Kasumi-1 (cell line): ENCODE results near the gene ERVH48-1.
"Not testable (repeated sequence)": the region's sequence is repeated elsewhere in the genome, so short reads cannot be mapped to it uniquely, and the experiment has no call there.

Source experiments
- DNase-seq, 2 experiments: peaks; one replicate each; lab custom pipeline; 2025; lab: John Stamatoyannopoulos, UW

The ERVH48-1 gene

DNA sequence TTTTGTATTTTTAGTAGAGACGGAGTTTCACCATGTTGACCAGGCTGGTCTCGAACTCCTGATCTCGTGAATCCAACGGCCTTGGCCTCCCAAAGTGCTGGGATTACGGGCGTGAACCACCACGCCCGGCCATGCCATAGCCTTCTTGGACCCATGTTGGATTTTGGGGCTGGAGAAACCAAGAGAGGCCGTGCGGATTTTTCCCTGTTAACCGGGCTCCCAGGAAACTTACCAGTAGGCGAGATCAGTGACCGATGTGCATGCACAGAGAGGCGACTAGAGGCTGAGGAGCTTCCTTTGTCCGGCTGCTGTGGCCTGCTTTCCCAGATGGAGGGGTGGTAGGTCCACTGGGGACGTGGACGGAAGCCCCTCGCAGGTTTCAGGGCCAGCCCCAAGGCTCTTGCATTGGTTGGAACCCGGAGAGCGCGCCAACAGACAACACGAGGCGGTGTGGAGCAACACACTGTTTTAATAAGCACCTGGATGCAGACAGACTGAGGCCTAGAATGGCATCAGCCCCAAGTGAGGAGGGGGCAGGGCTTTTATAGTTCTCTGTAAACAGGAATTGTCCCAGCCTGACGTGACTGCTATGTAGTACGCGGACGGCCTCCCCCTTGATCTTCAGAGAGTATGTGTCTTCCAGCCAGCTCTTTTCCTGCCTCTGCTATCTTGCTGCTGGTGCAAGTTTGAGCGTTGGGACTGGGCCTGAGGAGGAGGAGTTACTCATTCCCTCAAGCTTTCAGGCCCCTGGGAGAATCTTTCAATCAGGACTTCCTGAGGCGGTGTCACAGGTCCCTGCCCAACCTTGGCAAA, at the start of gene ERVH48-1:
TSS of gene ERVH48-1 (minus strand) at position 517 of the 813 bp plus-strand sequence. CDS start 6,624 bp downstream, outside the sequence.
- no peak for DNase-seq

DNA sequence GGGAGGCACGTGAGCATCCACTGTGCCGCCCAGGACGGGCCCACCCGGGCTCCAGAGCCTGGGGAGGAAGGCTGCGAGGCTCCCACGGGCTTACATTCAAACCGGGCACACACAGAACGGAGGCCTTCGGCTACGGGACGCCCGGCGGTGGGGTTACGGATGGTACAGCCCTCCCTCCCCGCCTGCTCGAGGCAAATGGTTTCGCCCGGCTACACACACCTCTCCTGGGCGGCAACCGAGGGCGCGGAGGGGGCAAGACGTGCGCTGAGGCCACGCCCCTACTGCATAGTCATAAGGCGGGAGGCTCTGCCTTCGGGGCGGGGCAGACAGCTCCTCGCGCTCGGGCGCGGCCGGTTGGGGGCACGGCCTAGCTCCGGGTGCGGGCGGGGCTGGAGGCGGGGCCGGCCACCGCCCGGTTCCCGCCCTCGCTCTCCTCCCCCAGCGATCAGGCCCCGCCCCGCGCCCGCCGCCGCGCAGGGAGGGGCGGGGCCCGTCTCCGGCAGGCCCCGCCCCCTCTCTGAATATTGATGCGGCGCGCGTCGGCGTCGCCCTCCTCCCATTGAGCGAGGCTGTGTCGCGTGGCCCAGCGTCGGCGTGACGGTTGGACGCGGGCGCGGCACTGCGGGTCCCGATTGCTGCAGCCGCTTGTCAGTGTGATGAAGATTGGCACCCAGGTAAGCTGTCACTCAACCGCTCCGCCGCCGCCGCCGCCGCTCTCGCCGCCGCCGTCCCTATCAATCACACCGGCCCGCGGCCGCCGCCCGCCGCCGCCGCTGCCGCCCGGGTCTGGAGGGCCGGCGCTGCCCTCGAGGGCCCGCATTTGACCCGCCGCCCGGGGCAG, 48.8 kb upstream of the ERVH48-1 start, which contains the start of gene PKNOX1:
TSS of gene PKNOX1 (plus strand) at position 572 of the 841 bp plus-strand sequence. CDS start 29,820 bp downstream, outside the sequence.
- DNase-seq, result peak; percentile 97

- no peak for DNase-seq
Observed at GRCh38 chr21:42973309-42973990, 48.0 kb upstream of the ERVH48-1 start.

GRCh38 chr21:42971897-42972275, 46.5 kb upstream of the ERVH48-1 start:
- no peak for DNase-seq

DNA sequence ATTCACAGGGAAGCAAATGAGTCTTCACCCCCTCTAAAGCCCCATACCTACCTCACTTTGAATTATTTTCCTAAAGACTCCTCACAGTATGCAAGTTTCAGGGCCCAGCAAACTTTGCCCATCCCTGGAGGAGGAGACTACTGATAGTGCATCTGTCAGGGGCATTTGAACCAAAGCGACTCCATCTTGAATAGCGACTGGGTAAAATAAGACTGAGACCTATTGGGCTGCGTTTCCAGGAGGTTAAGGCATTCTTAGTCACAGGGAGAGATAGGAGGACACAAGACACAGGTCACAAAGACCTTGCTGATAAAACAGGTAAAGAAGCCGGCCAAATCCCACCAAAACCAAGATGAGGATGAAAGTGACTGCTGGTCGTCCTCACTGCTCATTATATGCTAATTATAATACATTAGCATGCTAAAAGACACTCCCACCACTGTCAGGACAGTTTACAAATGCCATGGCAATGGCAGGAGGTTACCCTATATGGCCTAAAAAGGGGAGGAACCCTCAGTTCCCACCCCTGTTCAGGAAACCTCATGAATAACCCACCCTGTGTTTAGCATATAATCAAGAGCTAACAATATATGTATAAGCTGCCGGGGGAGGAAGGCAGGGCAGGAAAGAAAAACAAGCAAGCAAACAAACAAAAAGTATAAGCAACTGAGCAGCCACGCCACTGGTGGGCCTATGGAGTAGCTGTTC, 45.7 kb upstream of the ERVH48-1 start:
- DNase-seq, result no peak

DNA sequence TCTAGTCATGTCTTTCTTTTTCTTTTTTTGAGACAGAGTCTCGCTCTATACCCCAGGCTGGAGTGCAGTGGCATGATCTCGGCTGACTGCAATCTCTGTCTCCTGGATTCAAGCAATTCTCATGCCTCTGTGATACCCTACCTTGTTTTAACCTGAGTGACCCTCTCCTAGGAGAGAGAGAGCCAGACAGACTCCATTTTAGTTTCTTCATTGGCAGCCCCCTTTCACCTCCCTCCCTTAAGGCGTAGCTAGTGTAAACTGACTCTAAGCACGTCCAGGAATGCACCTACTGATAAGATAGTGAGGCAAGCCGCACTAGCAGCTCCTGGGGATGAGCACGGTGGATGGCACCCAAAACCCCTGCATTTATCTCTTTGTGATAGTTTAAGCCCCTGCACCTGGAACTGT, 43.8 kb upstream of the ERVH48-1 start:
- DNase-seq, result no peak

- not testable (repeated sequence) for DNase-seq
Observed at GRCh38 chr21:42967616-42968015, 42.2 kb upstream of the ERVH48-1 start.

GRCh38 chr21:42965211-42965560, 39.8 kb upstream of the ERVH48-1 start:
- DNase-seq, result no peak

GRCh38 chr21:42964546-42965210, 39.2 kb upstream of the ERVH48-1 start:
- no peak for DNase-seq

GRCh38 chr21:42964086-42964485, 38.7 kb upstream of the ERVH48-1 start:
- no peak for DNase-seq

DNA sequence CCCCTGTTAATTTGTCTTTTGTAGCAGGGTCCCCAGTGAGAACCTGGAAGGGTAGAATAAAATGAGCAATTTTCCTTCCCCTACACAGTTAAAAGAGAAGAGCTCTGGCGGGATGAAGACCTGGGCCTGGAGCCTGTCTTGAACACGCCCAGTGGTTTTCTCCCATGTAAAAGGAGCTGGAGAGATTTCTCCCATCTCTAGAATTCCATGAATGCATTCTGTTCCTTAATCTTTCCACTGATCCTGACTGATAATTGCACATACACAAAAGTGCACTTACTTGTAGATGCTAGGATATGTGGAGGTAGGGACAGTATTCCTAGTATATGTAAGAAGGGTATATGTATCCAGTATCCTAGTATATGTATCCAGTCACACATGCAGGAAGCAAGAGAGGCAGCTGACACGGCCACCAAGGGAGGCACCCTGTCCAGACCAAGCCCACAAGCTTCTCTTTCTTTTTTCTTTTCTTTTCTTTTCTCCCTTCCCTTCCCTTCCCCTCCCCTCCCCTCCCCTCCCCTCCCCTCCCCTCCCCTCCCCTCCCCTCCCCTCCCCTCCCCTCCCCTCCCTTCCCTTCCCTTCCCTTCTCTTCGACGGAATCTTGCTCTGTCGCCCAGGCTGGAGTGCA, 37.1 kb upstream of the ERVH48-1 start:
- DNase-seq, result no peak

GRCh38 chr21:42959728-42960127, 34.3 kb upstream of the ERVH48-1 start:
- DNase-seq, result no peak

GRCh38 chr21:42958122-42958521, 32.7 kb upstream of the ERVH48-1 start:
- DNase-seq, result not testable (repeated sequence)

GRCh38 chr21:42956824-42957630, 31.6 kb upstream of the ERVH48-1 start:
- DNase-seq, result no peak

- not testable (repeated sequence) for DNase-seq
Observed at GRCh38 chr21:42951193-42951592, 25.8 kb upstream of the ERVH48-1 start.

GRCh38 chr21:42949094-42949755, 23.8 kb upstream of the ERVH48-1 start:
- DNase-seq, result not testable (repeated sequence)

- DNase-seq, result no peak
Observed at GRCh38 chr21:42942244-42942643, 16.8 kb upstream of the ERVH48-1 start.

DNA sequence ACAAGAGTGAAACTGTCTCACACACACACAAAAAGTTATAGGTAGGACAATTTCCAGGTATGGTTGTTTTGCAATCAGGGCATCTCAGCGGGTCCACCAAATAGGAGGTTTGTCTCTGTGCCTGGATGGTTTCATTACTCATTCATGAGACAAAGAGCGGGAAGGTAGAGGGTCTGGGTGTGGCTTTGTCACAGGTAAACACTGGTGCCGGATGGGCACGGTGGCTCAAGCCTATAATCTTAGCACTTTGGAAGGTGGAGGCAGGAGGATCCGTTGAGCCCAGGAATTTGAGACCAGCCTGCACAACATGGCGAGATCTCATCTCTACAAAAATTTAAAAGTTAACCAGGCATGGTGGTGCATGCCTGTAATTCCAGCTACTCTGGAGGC, 16.3 kb upstream of the ERVH48-1 start:
- no peak for DNase-seq
